ENCODE data around the gene TYW1.
A peak's percentile ranks its signal among the peaks of the same experiment; 100 is the strongest.
"Not testable (repeated sequence)": the region's sequence is repeated elsewhere in the genome, so short reads cannot be mapped to it uniquely, and the experiment has no call there.

TYW1 gene

DNA sequence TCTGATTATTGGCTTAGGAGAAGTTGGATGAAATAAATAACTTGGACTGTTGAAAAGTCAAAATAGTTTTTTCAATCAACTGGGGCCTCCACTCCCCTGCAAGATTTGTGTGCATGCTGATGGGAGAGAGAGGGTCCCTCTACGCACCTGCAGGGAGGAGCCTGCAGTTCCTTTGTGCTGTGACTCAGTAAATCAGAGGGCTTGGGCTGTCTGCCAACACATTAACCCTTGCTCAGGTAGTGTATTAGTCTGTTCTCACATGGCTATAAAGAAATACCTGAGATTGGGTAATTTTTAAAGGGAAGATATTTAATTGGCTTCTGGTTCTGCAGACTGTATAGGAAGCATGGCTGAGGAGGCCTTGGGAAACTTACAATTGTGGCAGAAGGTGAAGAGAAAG, 261.1 kb downstream of the TYW1 start:
- DNase-seq (ENCODE audit: low read depth): not testable (repeated sequence)

DNA sequence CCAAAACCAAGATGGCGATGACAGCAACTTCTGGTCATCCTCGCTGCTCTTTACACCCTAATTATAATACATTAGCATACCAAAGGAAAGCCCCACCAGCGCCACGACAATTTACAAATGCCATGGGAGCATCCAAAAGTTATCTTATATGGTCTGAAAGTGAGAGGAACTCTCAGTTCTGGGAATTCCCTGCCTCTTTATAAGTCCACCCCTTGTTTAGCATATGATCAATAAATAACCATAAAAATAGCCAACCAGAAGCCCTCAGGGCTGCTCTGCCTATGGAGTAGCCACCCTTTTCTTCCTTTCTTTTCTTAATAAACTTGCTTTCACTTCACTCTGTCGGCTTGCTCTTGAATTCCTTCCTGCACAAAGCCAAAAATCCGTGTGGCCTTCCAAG, 262.7 kb downstream of the TYW1 start:
- DNase-seq (ENCODE audit: low read depth): not testable (repeated sequence)

DNA sequence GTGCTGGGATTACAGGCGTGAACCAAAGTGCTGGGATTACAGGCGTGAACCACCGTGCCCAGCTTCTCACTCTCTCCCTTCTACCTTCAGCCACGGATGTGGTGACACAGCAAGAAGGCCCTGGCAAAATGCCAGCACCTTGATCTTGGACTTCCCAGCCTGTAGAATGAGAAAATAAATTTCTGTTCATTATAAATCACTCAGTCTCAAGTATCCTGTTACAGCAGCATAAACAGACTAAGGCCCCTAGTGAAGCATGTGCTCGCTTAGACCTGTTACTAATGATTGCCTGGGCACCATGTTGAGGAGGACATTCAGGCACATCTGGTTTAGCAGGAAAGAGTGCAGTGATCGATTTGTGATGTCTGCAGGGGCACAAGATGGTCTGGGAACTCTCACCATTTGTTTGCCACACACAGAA, 263.5 kb downstream of the TYW1 start:
- peak; percentile 32 for DNase-seq (ENCODE audit: low read depth)

DNA sequence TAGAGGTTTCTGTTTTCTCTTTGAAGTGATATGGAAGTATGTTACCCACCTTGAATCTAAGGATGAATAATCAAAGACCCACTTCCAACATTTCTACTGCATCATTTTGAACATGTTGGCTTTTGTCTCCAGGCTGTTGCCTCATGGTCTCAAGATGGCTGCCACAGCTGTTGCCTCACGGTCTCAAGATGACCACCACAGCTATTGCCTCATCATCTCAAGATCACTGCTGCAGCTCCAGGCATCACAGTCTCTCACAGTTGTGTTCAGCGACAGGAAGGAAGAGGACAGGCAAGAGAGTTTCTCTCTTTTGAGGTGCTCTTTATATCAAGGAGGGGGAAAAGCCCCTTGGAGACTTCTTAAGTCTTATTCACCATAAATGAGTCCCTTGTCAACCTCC, 267.4 kb downstream of the TYW1 start:
- peak; percentile 41 for DNase-seq (ENCODE audit: low read depth)

DNA sequence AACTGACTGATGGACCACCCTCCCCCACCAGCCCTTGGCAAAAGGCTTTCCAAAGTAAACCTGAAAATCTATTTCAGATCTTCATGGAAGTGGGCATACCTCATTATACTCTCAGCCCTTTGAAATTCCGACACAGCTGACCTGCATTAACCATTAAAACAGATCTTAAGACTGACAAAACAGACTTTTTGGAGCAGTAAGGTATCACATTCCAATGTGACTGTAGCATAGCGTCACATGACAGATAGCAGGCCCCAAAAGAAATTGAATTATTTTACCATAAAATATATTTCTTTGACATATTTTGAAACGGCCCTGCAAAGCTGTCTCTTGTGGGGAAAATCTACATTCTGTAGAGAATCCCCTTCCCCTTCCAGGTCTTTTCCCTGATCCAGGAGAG, 269.4 kb downstream of the TYW1 start:
- DNase-seq (ENCODE audit: low read depth): not testable (repeated sequence)

DNA sequence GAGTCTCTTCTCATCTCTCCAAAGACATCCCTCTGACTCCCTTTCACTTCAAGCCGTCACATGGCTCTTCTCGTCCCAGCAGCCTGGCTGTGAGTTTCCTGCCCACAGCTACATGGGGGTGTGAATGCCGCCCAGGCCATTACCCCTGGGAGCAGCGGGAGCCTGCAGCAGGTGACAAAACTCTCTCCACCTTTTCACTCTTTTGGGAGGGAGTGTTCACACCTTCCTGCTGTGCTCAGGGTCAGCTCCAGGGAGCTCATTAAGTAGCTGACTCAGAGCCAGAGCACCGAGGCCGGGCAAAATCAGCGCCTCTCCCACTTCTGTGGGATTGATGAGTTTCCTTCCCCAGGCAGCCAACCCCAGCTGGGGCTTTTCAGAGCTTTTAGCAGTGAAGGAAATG, 271.3 kb downstream of the TYW1 start:
- DNase-seq (ENCODE audit: low read depth): no peak

DNA sequence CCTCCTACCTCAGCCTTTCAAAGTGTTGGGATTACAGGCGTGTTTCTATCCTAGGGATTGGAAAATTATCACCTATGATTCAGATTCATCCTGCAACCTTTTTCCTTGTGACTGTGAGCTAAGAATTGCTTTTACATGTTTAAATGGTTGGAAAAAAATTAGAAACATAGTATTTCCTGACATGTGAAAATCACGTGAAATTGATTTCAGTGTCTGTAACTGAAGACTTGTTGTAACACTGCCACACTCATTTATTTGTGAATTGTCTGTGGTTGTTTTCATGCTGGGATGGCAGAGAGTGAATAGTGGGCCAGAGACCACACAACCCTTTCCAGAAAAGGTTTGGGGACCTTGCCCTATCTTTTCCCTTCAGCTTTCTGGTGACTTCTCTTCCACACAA, 273.3 kb downstream of the TYW1 start:
- not testable (repeated sequence) for DNase-seq (ENCODE audit: low read depth)

All from iris pigment epithelial cell (primary cell).